HS-5 (cell line): ENCODE measurements around the gene TBC1D22A.

Source experiments
- DNase-seq: peaks from one replicate; pipeline ENCODE4 v3.0.0-alpha.2; 2012; ENCODE audit warnings: low read depth

The TBC1D22A gene

DNA sequence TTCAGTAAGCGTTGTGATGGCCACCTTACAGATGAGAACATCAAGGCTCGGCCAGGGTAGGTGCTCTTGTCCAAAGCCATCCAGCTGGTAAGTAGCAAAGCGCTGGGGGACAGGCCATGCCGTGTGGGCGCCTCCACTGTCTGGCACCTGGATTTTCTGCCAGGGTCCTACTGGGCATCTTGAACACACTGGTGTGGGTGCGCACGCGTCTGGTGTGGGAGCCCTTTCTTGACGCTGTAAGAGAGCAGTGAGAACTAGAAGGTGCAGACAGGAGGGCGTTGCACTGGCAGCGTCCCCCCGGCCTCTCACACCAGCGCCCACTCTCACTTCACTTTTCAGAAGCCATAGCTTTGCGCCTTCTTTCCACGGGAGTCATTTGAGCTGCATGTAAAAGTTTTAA lies 296.6 kb downstream of the TBC1D22A start:
- no peak for DNase-seq

DNA sequence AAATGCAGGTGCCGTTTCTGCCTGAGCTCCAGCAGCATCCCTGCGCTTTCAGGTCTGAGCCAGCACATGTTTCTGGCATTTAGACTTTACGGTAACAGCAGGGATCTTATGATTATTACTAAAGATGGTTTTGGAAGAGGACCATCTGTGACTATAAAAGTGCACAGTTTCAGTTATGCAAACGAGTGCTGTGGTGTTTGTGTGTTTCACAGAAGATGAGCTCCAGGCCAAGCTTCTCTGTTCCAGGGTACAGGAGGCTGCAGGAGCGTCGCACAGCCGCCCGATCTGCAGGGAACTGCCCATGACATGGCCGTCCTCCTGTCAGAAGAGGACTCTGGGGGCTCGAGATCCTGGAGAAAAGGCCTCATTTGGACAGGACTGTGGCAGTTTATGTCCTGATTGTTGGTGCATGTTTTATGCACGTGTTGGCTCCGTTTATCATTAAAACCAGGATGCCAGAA lies 297.3 kb downstream of the TBC1D22A start:
- DNase-seq: no peak

DNA sequence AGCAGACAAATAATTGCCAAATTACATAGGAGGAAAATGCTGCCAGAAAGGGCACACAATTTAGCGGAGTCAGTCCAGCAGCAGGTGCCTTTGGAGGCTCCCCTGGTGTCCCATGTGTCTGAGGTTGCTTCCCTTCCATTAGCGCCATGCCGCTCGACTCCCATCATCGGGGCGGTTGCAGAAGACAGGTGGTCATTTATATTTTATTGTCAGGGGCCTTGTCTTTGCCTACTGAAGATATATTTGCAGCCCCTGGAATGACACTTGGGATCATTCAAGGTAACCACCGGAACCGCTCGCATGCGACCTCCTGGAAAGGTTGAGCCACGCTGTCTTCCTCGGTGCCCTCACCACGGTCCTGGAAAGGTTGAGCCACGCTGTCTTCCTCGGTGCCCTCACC lies 298.3 kb downstream of the TBC1D22A start:
- DNase-seq: no peak

DNA sequence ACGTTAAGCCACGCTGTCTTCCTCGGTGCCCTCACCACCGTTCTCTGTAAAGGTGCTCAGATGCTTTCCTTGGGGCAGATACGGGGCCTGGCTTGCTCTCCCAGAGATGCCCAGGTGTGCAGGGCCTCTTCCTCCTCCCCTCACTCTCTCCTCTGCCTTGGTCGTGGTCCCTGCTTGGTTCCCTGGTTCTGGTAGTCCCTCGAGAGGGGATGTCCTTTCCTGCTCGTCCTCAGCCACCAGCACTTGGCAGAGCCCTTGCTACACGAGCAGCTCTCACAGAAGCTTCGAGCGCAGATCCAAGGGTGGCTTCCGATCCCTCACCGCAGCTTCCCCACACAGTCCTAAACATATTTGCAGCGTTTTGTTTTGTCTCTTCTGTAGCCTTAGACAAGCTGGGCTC lies 298.8 kb downstream of the TBC1D22A start:
- no peak for DNase-seq

DNA sequence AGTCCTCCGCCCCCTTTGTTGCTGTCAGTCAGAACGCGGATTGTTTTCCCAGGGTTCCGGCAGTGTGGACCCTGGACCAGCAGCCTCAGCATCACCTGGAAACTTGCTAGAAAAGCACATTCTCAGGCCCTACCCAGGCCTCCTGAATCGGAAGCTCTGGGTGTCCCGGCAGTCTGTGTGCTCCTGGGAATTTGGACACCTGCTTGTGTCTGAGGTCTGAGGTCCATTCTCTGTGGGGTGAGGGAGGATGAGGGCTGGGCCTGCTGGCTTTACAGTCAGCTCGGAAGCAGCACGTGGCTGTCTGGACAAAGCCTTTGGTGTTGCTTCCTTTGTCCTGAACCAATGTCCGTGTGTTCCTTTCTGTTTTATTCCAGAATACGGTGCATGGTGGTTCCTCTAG lies 299.7 kb downstream of the TBC1D22A start:
- DNase-seq: no peak

DNA sequence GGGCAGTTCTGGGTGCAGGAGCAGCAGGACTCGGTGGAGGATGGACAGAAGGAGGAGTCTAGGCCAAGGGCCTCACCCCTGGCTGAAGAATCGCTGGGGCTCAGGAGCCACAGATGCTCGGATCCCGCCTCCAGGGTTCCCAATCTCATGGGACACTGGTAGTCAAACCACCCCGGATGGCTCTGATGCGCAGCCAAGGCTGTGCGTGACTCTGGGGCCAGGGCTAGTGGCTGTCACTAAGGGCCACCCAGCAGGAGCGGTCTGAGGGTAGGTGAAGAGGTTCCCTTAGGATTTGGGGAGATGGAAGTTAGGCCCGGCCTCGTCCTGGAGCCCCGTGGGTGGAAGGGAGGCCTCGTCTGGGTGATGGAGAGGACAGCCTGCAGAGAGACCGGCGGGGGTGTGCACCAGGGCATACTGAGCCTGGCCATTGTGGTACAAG lies 300.6 kb downstream of the TBC1D22A start:
- no peak for DNase-seq

DNA sequence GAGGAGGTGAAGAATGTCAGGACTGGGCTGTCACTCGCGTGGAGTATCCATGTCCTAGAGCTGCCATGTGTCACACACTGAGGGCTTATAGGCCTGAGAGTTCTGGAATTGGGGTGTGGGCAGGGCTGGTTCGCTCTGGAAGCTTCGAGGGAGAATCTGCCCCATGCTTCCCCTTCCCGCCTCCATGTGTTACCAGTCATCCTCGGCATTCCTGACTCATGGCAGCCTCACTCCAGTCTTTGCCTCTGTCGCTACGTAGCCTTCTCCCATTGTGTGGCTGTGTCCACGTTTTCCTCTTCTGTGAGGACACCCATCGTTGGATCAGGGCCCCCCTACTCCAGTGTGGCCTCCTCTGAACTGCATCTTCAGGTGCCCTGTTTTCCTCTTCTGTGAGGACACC lies 301.2 kb downstream of the TBC1D22A start:
- no peak for DNase-seq

DNA sequence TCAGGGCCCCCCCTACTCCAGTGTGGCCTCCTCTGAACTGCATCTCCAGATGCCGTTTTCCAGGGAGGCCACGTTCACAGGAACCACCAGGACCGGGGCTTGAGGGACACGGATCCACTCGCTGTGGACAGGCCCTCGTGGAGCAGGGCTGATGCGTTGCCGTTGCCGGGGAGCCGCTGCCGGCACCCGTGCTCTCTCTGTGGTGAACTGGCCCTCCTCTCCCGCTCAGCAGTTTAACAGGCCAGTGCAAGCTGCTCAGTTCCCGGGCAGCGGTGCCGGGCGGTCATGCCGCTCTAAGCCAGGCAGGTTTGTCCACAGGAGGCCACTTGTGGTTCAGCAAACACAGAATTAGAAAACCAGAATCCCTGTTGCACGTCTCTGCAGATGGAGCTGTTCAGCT lies 301.6 kb downstream of the TBC1D22A start:
- no peak for DNase-seq

DNA sequence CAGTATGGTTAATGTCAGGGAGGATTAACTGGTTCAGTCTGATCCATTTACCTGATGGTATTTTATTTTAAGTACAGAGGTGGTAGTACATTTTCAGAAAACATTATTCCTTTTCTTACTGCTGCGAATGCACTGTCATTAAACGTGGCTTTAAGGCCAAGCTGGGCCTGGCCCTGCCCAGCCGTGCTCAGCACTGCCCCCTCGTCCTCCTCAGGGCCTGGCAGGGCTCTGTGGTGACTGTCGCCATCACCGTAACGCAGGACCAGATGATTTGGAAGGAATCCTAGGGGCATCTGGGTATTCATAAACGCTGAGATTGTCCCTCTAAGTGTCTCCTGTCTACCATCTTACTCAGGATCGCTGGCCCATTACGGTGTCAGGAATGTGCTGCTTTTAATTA lies 302.0 kb downstream of the TBC1D22A start:
- DNase-seq: no peak

DNA sequence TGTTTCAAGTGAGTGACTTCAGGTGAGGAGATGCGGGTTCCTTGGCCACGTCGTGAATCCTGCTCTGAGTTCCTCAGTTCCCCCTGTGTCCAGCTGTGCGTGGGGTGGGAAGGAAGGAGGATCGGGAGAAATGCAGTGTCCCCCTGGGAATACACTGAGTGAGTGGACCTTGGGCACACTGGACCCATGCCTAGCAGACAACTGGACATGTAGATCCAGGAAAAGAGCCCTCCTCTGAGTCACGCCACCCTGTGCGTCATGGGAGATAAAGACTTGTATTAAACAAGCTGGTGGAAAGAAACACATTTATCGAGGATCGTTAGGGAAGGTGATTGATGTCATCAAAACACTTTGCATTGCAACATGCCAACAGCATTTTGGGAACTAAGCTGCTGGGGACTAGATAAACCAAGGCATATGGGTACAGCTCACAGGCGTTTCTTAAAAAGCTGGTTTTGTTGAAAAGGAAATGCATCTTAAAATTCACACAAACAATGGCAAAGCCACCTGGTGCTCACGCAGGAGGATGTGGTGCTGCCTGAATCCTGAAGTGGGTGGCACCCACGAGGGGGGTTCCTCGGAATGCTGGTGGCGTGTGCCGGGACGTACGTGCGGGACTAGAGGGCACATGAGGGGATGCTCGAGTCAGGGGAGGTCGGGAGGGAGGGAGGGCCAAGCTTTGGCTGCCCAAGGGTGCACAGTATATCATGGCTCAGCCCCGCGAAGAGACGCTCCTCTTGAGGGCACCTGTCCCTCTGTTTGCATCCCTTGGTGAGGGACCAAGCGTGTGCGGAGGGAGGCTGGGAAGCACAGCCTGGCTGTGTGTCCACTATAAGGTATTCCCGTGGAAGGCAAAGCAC lies 303.5 kb downstream of the TBC1D22A start:
- DNase-seq: no peak

DNA sequence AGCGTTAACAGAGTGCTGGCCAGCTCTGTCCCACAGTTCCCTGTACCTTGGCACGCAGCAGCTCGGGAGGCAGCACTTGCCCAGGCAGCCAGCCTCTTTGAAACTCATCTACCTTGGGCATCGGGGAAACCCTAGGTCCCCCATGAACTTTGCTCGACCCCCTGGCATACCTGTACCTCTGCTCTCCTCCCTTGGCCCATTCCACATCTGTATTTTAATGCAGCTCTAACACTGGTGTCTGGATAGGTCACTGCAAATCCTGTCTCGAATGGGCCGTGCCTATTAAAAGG lies 304.1 kb downstream of the TBC1D22A start:
- no peak for DNase-seq

DNA sequence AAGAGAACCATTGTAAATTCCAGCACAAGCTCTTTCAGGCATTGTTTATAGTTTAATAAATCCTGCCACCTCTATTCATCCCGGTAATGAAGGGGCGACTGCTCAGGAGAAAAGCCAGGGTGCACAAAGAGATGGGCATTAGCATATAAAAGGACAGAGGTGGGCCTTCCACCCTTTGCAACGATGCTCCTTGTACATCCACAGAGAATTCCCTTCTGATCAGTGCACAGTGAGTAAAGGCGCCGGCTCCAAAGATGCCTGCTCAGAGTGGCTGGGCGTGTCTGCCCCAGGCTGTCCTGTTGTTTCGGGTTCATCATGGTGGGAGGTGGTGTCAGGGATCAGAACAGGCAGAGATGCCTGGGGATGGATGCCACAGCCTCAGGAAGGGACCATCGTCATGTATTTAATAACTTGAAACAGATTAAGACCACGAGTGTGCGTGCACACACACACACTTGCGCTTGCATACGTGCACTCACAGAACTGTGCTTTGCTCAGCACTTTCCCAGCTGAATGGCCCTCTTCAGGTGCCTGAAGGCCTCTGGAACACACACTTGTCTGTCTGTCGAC lies 305.0 kb downstream of the TBC1D22A start:
- no peak for DNase-seq

DNA sequence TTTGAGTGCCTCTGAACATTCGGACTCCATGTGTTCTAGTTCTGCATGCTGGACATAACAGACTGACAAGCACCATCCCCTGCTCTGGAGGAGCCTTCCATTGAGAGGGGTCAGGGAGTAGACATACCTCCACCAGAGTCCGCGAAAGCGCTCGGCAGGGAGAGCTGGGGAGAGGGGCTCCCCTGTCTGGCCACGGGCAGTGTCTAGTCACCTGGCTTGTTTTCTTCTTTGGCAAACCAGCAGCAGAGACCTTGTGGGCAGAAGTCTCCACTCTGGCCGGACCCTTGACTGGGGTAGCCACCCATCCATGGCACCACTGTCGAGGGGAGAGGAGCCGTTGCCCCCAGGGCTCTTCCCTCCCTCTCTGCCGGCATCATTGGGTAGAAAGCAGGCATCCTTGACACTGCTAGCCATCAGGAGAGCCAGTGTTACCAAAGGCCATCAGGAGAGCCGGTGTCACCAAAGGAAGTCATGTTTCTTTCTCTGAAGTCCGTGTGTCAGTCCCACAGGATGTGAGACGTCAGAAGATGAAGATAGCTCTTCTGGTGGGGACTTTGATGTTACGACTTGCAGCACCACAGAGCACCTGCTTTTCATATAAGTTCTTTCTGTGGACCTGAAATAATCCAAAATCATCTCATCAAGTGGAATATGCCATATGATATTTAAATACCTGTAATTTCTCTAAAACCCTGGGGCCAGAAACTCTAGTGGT lies 305.6 kb downstream of the TBC1D22A start:
- no peak for DNase-seq

DNA sequence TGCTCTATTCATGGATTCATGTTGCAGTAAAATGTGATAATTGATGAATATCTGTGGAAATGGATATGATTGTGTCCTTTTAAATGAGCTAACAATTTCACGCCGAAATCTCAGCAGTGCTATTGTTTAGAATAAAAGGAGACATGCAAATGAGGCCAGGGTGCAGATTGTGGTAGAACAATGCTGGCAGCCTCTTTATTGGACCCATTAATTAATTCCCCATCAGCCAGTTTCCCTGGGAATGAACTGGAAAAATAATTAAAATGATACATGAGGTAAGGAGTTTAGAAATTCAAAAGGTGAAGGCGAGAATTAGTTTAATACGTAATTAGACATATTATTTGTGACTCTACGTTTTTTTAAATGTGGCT lies 306.2 kb downstream of the TBC1D22A start:
- DNase-seq: no peak

DNA sequence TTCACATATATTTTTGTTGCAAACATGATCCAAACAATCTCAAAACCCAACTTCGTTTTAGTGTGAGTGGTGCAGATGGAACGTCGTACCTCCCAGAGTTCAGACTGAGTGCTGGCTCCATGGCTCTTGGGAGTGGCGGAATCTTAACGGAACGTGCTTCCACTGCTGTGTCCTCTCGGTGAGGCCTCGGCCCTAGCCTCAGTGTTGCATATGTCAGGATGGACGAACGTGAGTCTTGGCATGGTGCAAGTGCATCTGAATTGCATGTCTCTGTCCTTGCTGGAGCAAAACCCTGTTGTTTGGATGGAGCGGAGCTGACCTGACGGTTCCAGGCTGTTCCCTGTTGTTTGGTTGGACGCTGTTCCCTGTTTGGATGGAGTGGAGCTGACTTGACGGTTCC lies 306.8 kb downstream of the TBC1D22A start:
- no peak for DNase-seq

DNA sequence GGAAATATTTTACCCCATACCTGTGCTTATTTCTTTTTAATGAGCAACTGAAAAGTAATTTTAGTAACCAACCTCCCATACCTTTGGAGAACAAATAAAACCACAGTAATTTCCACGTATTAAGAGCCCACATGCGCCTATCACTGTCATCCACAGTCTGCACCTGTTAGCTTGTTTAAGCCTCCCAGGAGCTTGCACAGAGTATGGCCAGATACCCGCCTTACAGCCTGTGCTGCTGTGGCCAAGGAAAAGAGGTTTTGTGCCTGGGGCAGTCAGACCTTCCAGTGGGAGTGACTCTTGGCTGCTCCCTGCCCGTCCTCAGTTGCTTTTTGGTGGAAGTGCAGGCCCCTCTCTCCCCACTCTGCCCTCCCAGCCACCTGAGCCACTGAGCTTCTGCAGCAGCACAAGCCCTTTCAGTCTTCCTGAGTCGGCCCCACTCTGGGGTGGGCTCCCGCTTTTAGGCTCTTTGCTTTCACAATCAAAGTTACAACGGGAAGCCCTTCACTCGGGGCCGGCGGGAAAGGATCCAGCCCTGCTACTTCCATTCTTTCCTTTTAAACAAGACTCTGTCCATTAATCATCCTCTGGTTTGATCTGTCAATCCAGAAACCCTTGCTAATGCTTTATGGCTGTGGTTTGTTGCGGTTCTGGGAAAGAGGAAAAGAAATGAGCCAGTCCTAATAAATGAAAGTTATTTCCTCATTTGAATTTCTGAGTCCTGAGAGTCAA lies 308.8 kb downstream of the TBC1D22A start:
- no peak for DNase-seq

DNA sequence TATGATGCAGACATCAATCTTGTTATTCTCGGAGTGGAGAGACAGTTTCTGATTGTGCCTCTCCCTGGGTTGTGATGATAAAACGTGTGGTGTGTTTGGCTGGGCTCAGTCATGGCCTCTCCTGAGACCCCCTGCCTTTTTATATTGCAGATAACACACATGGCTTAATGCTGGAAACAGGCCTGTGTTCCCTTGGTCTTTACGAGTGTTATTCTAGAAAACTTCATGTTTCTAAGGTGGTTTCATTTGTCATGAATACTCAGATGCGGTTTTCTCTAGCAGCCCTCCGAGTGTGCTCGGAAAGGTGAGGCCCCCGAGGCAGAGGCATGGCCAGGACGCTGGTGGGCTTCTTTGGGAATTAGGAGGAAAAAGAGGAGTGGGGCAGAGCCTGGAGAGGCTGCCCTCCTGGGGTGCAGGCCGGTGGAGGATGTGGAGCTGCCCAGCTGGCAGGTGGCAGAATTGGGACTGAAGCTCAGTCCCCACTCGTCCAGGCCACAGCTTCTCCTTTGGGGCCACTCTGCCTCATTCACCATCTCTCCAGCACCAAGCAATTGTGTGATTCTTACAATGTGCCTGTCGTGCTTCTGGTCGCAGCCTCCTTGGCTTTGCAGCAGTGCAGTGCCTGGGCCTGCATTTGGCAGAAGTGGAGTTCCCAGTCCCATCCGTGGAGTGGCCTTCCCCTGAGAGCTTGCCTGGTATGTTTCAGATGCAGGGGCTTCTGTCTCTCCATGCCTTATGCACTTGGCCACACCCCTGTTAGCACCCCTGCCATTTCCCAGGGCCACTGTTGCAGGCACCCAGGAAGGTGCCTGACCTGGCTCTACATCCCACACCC lies 309.6 kb downstream of the TBC1D22A start:
- no peak for DNase-seq

DNA sequence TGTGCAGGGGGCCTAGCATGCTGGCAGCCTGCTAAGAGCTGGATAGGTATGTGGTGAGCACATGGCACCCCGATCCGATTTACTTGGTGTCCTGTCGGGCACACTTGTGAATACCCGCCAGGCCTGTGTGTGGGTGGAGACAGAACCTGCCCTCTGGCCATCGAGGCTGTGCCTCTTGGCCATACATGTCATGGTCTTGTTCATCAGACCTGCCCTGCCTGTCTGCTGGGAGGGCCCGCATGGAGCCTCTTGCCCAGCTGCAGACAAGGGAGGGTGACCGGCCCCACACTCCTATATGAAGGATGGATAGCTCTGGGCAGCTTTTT lies 310.2 kb downstream of the TBC1D22A start:
- no peak for DNase-seq

DNA sequence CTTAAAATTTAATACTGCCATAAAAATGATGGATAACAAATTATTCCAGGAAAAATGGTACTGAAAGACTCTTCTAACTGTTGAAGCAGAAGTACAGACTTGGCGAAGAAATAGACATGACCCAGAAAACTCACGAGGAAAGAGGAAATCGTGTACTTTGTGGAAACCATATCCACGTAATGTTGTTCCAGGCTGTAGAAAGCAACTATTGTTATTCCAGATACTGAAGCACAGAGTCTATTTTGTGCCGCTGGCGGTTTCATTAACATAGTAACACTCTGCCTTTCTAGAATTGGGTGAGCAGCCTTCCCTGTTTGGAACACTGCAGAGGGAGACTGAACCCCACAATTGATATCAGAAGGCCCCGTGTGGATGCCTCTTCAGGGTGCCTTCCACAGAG lies 310.6 kb downstream of the TBC1D22A start:
- no peak for DNase-seq

DNA sequence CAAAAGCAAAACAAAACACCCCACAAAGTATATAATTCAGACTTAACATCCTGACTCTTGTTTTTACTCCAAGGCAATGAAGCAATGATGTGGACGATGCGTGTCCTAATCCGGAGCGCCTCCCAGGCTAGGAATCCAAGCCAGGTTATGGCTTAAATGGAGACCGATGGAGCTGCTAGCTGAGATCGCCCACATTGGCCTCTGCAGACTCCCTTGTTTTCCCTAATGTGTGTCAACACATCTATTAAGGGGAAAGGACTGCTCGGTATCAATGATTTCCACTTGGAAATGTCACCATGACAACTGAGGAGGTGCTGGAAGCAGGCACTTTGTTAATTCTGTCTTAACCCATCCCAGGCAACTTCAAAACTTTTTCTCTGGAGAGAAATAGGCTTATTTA lies 311.7 kb downstream of the TBC1D22A start:
- DNase-seq: no peak

DNA sequence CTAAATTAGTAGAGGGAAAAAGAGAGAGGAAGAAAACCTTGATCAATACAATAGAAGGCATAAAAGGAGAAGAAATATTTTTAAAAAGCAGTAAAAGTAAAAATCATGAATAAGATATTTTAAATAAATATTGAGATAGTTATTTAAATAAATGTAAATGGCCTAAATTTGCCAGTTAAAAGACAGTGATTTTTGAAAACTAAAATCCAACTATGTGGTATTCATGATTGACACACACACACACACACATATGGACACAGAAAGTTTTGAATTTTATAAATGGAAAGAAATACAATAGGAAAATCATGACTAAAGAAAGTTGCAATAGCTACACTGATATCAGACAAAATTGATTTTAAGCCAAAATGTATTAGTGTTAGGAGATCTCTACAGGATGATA lies 313.1 kb downstream of the TBC1D22A start:
- DNase-seq: no peak

DNA sequence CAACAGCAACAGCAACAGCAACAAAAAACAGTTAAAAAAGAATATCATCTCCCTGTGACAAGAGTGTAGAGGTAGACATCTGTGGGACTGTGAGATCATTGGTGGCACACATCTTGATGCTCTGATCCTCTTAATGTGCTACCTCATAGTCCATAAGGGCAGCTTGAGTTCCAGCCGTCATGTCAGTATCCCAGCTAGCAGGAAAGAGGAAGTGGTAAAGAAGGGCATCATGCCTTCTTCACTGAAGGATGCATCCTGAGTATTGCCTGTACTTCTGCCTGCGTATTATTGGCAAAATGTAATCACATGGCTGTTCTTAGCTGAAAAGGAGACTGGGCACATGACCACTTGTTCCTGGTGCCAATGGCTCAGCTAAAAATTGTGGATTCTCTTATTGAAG lies 314.3 kb downstream of the TBC1D22A start:
- no peak for DNase-seq
